Retinal pigment epithelial cell (primary cell): ENCODE results near the gene TGFB2.

Experiments
- DNase-seq: peaks from one replicate; pipeline ENCODE4 v3.0.0-alpha.2; 2010; ENCODE audit warnings: low read depth
- H3K4me3 ChIP-seq: 2 replicates; pipeline ENCODE4 v1.5.1; 2011; ENCODE audit warnings: mild to moderate bottlenecking, low read length, control low read depth, moderate library complexity
- CTCF ChIP-seq: conservative IDR thresholded peaks from 2 replicates; pipeline ENCODE4 v1.5.1; 2011; ENCODE audit warnings: low read depth, low read length, control low read depth, inconsistent platforms

TGFB2 gene

DNA sequence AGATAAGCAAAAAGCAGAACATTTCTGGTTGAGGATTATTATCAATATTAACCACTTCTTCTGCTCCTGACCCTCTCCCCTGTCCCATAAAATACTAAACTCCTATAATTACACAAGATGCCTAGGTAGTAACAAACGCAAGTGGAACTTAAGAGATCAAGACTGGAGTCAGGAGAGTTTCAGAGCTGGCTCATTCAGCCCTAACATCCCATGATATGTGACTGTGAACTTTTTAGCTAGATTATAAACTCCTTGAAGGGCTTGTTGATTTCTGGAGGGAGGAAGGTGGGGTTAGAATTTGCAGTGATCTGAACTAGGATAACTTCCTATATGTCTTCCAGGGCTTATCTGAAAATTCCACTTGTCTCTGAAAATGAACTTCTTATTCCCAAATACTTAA is 130.6 kb downstream of the TGFB2 start:
- no peak overlapping the region for H3K4me3 ChIP-seq
- TF ChIP-seq CTCF = no peak
- no peak for DNase-seq

GRCh38 chr1:218476385-218476784 is 131.2 kb downstream of the TGFB2 start:
- no peak overlapping the region for H3K4me3 ChIP-seq
- no peak for TF ChIP-seq CTCF
- no peak for DNase-seq

- no peak overlapping the region for H3K4me3 ChIP-seq
- DNase-seq = no peak
- no peak for TF ChIP-seq CTCF
Observed at GRCh38 chr1:218478336-218478735, 133.2 kb downstream of the TGFB2 start.

DNA sequence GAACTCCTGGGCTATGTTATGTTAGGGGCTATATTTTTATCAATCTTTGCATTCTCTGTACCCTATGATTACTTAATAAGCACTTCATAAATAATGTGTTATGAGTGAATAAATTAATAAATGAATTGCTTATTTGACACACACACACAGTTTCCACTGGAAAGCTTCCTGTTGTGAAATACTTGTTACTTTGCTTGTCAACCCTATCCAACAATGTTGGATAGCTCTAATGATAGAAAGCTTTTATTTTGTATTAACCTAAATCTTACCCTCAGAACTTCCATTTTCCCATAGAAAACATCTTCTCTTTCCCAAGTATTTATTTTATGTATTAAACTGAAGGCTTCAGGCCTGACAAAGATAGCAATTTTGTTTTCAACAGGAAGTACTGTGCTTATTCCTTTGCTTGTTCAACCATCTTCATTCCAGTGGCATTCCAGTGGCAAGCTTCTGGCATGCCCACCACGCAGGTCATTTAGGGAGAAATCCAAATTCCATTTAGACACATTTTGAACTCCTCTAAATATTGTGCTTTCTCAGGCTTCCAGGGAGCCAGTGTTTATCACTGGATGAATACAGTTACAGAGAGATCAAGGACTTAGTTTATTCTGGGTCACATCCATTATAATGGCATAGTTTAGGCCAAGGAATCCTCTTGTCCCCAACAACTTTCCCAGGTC is 134.4 kb downstream of the TGFB2 start:
- DNase-seq = no peak
- TF ChIP-seq CTCF = no peak
- no peak overlapping the region for H3K4me3 ChIP-seq

DNA sequence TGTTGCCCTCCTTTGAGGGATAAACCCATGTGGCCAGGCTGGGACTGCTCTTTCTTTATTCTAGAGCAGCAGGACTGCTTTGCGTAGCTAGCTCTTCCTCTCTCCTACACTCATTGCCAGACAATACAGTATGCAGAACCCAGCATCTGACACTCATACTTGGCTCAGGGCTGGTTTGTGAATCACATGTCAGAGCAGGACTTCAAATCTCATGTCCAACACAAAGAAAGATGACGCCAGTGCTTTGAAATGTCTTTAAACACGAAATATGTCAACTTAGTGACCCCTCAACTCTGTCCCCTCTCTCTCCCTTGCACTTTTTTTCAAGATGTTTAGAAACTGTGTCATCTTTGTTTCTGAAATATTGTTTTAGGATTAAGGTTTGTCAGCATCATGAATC is 135.0 kb downstream of the TGFB2 start:
- TF ChIP-seq CTCF = no peak
- no peak overlapping the region for H3K4me3 ChIP-seq
- DNase-seq = peak; percentile 91

DNA sequence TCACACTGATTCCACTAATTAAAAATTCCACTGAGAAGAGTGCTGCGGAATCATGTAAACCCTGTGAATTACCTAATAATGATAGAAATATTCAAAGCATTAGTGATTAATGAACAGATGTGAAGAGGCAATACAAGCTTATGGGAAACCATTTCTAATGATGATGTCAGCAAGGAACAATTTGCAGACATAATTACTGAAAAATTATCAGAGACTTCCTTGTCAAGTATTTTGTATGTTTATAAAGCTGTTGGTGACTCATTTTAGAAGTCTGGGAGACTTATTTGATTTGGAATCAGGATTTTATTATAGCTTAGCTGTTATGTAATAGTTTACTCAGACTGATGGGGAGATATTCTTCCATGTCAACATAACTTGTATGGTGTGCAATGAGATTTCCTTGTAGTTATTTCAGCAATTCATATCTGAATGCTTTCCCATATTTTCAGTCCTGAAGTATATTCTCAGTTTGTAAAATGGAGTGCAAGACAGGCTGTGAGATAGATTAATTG is 135.5 kb downstream of the TGFB2 start:
- DNase-seq = peak; percentile 88

More for the DNA sequence above, 135.5 kb downstream of the TGFB2 start:
- TF ChIP-seq CTCF = no peak
- no peak overlapping the region for H3K4me3 ChIP-seq
